NCI-H2227 (cell line): ENCODE results near the gene TMEM150A.
"Not testable (repeated sequence)": the region's sequence is repeated elsewhere in the genome, so short reads cannot be mapped to it uniquely, and the experiment has no call there.

ENCODE experiments used
- DNase-seq: peaks from one replicate; lab custom pipeline; 2025; ENCODE audit not compliant: unreplicated experiment; lab: John Stamatoyannopoulos, UW

TMEM150A gene

GRCh38 chr2:85613717-85614515 is 11.4 kb upstream of the TMEM150A start:
- DNase-seq, result no peak

- peak; percentile 94 for DNase-seq
Observed at GRCh38 chr2:85611705-85612587, 9.4 kb upstream of the TMEM150A start, which contains the start of gene C2orf68. C2orf68 (minus strand) TSS chr2:85612066; CDS start chr2:85611984, 82 bp downstream.

DNA sequence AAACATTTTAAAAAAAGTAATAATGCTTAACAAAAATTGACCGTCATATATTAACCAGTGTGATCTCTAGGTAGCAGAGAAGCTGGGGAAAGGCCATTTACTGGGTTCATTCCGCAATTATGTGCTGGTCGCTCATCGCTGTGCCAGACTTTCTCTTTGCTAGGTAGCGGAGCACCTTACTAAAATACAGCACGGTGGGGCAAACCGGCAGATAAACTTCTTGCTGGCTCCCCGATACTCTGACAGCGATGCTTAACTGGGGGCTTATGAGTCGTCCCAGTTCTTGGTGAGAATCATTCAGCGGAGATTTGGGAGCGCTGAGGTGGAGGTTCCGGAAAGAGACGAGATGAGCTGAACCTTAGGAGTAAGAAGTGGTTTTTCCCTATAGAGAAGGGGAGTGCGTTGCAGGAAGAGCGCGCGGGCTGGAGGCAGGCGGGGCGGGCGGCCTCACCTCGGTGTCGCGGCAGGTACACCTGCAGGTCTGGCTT is 8.8 kb upstream of the TMEM150A start:
- DNase-seq, result peak; percentile 72

DNA sequence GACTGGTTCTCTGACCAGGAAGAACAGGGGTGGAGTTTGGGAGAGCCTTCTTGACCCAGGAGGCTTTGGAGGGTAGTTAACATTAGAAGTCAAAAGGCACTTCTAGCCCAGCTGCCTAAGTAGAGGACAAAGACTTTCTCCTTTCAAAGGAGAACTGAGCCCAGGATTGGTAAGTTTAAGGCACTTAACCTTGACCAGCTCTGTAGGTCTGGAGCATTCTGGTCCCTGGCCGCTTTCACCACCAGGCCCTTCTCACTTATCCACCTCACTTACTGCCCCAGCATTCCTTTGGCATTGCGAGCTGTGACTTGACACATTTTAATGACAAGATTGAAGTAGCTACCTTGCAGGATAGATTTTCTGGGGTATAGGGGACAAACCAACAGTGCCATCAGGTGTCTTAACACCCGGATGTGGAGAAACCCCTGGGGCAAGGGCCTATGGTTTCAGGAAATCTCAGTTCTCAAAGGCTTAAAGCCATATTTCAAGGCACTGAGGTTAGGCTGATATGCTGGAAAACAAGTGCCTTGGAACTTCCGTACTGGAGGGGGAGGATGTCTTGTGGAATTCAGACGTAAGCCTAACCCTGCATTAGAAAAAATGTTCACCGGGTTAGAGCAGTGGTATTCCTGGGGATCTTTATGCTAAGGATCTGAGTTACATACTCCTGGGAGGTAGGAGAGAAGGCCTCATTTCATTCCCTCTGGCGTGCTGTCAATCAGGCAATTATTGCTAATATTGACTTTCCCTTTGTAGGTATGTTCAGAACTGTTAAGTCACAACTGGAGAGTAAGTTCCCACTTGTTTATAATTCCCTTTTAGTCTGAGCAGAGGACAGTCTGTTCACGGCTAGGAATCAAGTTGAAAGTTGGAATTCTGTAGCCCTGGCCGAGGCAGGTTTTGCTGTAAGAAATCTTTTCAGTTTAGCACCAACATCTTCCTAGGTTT is 5.0 kb upstream of the TMEM150A start:
- no peak for DNase-seq

DNA sequence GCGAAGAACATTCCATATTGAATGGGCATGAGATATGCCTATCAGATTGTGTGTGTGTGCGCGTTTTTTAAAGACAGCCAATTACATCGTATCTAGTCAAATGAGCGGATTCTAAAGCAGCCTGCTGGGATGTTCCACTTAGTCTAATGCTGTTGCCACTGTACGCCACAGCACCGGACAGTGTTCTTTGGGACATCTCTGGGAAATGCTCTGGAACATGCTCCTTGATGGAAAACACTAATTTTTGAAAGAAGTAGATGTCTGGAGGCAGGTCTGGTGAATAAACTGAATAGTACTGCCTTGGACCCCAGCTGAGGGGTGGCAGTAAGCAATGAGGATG is 3.6 kb upstream of the TMEM150A start:
- peak; percentile 55 for DNase-seq

- peak; percentile 55 for DNase-seq
Observed at GRCh38 chr2:85605406-85606115, 3.1 kb upstream of the TMEM150A start.

DNA sequence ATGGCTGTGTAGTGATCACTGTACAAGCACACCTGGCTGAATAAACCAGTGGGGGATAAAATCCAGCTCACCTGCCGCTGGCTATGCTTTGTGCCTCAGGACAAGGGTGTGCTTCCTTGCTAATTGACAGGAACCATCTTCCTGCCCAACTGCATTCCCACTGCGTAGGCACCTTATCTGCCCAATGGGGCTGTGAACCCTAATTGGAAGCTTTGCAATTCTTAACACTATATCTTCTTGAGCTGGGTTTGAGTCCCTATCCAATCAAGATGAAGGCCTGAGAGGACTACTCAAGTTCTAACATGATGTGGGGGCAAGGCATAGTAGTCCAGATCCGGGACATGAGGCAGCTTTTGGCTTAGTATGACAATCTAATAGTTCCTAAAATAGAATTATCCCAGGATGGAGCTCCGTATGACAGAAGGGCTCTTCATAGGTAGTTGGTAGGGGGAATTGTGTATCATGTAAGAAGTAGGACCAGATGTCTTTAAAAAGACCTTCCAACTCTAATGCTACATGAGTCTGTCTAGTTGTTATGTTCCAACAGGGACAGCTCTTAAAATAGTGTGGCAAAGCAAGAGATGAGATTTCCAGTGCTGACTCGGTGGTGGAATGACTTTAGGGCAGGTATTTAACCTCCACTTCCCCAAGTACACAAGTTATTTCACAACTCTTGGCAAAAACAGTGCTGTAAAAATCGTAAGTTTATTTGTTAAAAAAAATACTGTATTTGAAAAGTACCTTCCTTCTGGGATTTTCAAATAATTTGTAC is 2.3 kb upstream of the TMEM150A start:
- DNase-seq, result no peak

DNA sequence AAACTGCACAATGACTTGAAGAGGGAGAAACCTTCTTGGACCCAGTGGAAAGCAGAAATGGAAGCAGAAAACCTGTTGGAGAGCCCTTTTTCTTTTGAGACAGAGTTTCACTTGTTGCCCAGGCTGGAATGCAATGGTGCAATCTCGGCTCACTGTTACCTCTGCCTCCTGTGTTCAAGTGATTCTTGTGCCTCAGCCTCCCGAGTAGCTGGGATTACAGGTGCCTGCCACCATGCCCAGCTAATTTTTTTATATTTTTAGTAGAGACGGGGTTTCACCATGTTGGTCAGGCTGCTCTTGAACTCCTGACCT is 1.6 kb upstream of the TMEM150A start:
- DNase-seq, result not testable (repeated sequence)

GRCh38 chr2:85601771-85602475 is 575 bp downstream of the TMEM150A start:
- DNase-seq, result peak; percentile 75

DNA sequence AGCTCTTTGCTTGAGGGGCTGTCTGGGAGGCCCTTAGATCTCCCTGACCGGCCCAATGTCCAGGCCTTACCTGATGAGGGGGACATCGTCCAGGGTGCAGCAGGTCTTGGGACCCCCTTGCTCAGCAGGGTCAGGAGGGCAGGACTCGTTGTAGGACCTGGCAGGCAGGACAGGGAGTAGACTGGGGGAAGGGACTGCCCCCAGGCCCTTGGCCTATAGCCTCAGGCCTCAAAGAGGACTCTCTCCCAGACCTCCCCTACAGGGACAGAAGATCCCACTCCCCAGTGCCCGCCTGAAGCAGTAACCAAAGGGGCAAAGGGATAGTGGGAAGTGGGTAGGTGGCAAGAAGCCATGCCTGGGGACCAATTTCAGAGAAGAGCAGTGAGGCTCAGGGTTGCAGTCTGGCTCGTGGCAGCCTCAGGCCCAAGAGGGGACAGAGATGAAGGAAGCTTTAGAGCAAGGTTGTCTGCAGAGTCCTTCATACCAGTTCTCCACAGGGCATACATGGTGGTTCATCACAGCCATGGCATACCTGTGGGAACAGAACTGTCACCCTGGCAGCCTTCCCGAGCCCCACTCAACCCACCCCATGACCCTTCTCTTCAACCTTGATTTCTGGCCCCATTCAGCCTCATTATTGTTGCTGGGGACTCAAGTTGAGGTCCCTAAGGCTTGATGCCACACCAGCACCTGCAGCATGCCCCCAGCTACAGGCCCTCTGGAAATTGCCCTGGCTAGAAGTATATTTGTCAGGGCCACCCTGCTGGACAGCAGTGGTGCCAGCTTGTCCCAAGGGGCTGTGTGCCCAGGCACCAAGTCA is 1.3 kb downstream of the TMEM150A start:
- no peak for DNase-seq

- no peak for DNase-seq
Observed at GRCh38 chr2:85600235-85600575, 2.3 kb downstream of the TMEM150A start.

DNA sequence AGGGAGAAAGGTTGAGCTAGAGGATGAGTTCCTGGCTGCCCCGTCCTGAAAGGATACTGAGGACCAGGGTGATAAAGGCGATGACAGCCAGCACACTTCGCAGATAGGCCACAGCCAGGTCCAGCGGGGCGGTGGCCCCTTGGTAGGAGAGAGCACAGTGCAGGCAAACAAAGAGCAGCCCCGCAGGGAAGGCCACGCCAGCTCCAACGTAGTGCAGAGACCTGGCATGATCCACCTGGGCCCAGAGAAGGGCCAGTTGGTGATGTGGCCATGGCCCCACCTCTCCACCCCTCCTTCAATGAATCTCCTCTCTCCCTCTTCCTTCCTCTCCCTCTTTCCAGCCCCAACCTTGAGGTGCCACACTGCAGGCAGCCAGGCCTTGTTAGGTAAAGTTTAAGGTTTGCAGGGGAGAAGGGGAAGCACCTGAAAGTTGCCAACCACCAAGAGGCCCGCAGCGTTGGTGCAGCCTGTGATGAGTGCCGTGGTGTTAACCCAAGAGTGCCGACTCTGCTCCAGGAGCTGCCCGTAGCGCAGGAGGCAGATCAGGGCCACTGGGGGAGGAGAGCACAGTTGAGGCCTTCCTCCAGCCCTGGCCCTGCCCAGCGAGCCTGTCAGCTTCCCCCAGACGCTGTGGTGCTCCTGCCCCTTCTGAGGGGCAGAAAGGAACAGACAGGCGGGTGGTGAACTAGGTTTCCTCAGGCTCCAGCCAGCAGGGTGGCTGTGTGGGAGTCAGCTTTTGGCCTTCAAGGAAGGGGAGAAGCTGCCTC is 2.8 kb downstream of the TMEM150A start:
- DNase-seq, result no peak

DNA sequence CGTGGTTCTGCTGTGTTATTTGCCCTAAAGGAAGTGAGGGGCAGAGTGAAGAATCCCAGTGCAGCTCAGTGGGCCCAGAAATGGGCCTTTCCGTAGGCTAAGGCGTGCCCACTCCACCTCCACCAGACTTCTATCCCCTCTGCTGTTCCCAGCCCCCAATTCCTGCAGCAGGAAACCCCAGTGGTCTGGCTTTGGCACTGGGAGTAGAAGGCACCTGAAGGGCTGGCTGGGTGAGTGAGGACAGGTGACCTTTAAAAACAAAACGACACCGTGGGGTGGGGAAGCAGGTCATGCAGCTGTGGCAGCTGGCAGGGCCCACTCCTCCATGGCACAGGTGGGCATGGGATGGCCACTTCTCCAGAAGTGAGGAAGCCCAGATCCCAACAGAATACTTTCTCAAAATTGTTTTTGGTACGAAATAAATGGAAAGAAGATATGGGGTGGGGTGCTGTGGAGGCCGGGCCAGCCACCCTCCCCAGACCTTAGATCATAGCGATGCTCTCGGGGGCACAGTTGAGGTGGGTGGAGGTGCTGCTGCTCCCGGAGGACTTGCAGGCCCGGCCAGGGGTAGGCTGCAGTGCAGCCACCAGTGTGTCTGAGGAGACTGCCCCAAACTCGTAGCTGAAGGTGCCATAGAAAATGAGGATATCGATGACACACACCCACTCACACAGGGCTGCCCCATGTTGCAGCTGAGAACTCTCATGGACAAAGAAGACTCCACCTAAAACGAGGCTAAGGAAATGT is 3.7 kb downstream of the TMEM150A start:
- no peak for DNase-seq

DNA sequence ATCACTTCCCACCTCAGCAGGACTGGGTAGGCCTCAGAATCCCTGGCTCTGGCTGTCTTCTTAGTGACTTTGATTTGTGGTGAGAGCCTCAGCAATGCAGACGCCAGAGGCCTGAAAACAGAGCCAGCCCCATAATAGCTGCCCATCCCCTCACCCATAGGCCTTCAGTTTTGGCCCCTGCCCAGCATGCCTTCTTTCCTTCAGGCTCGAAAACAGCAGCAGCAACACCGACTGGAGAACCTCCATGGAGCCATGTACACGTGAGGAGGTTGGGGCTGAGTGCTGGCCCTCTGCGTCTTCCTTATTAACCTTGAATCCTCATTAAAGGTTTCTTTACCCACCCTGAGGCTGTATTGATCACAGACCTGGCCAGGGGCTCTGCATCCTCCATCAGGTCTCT is 5.3 kb downstream of the TMEM150A start:
- no peak for DNase-seq

GRCh38 chr2:85596486-85597143 is 5.9 kb downstream of the TMEM150A start:
- DNase-seq, result no peak

- DNase-seq, result peak; percentile 42
Observed at GRCh38 chr2:85596026-85596333, 6.5 kb downstream of the TMEM150A start.
